GM18519 (cell line): ENCODE results near the gene FKBP1B.
"Not testable (repeated sequence)": the region's sequence is repeated elsewhere in the genome, so short reads cannot be mapped to it uniquely, and the experiment has no call there.

Experiments
- ATAC-seq: cut with Tn5 transposase; IDR thresholded peaks from one replicate; pipeline ENCODE4 v1.9.1; 2021; ENCODE audit warnings: mild to moderate bottlenecking, moderate library complexity; ENCODE audit not compliant: unreplicated experiment, low FRiP score

FKBP1B gene

DNA sequence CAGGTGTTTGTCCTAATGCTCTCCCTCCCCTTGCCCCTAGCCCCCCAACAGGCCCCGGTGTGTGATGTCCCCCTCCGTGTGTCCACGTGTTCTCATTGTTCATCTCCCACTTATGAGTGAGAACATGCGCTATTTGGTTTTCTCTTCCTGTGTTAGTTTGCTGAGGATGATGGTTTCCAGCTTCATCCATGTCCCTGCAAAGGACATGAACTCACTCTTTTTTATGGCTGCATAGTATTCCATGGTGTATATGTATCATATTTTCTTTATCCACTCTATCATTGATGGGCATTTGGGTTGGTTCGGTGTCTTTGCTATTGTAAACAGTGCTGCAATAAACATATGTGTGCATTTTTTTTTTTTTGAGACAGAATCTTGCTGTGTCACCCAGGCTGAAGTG, 43.7 kb downstream of the FKBP1B start:
- not testable (repeated sequence) for ATAC-seq

DNA sequence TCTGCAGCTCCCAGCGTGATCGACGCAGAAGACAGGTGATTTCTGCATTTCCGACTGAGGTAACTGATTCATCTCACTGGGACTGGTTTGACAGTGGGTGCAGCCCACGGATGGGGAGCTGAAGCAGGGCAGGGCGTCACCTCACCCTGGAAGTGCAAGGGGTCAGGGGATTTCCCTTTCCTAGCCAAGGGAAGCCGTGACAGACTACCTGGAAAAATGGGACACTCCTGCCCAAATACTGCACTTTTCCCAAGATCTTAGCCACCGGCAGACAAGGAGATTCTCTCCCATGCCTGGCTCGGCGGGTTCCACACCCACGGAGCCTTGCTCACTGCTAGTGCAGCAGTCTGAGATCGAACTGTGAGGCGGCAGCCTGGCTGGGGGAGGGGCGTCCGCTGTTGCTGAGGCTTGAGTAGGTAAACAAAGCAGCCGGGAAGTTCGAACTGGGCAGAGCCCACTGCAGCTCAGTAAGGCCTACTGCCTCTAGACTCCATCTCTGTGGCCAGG, 45.7 kb downstream of the FKBP1B start:
- not testable (repeated sequence) for ATAC-seq

DNA sequence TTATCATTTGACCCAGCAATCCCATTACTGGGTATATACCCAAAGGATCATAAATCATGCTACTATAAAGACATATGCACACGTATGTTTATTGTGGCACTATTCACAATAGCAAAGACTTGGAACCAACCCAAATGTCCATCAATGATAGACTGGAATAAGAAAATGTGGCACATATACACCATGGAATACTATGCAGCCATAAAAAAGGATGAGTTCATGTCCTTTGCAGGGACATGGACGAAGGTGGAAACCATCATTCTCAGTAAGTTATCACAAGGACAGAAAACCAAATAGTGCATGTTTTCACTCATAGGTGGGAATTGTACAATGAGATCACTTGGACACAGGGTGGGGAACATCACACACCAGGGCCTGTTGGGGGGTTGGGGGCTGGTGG, 51.2 kb downstream of the FKBP1B start:
- ATAC-seq = not testable (repeated sequence)

DNA sequence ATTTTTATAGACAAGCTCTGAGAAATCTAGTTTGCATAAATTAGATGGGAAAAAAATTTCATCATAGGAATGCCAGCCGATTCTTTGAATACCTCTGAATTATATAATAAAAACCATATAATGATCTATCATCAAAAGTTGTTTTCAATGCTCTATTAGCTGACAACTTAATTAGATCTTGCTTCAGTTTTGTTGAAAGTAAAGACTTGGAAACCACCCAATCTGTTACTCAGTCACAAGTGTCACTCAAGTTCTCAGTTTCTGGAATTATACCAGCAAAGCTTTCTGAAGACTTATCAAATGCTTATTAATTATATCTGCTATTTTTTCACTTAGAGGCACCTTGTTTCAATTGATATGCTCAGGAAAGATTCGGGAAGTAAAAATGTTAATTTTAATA, 52.5 kb downstream of the FKBP1B start:
- no peak for ATAC-seq

DNA sequence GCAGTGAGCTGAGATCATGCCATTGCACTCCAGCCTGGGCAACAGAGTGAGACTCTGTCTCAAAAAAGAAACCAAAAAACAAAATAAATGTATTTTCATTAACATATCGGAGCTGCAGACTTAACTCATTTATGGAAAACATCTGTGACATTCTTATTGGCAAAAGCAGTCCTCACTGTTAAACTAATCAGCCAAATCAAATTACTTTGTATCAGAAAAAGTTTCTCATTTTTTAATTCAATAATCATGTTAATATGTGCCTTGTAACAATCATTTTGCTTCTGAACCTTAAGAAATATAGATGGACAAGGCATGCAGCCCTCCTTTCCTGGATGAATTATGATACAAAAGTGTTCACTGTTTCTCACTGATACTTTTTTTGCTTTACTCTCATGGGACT, 53.1 kb downstream of the FKBP1B start:
- ATAC-seq = no peak

DNA sequence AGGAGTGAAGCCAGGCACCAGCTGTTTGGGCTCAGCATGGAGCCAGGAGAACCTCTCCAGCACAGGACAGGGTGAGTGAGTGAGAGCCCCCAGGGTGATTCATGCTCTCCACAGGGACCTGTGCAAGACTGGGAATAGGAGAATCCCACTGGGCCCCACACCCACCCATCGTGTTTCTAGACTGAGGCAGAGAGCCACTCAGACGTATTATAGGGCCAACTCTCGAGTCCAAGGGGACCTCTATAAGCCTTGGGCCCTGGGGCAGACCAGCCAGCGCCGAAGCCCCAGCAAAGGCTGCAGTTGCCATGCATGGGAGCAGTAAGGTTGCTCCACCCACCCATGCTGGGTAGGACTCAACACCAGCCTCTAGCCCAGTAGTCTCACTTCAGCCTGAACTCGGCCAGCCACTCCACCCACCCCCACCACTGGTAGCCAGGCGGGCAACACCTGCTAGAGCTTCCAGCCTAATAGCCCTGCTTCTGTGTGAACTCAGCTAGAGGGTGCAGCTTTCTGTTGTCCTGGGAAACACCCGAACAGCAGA, 54.6 kb downstream of the FKBP1B start:
- ATAC-seq = no peak

DNA sequence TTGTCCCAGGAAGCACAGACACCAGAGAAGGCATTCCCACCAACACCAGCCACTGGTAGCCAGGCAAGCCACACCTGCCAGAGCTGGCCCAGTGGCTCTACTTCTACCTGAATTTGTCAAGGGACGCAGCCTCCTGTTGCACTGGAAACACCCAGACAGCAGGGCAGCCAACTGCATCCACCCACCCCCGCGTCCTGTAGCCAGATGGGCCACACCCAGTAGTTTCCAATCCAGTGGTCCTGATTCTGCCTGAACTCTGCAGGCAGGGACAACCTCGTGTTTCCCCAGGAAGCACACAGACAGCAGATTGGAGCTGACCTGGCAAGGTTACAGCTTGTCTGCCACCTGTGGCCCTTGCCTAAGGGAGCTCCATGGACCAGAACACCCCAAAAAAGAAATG, 55.4 kb downstream of the FKBP1B start:
- ATAC-seq = no peak

DNA sequence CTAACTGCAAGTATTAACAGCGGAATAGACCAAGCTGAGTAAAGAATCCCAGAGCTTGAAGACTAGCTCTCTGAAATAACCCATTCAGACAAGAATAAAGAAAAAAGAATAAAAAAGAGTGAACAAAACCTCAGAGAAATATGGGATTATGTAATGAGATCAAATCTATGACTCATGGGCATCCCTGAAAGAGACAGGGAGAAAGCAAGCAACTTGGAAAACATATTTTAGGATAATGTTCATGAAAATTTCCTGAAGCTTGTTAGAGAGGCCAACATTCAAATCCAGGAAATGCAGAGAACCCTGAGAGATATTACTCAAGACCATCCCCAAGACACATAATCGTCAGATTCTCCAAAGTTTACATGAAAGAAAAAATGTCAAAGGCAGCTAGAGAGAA, 56.3 kb downstream of the FKBP1B start:
- ATAC-seq = no peak

DNA sequence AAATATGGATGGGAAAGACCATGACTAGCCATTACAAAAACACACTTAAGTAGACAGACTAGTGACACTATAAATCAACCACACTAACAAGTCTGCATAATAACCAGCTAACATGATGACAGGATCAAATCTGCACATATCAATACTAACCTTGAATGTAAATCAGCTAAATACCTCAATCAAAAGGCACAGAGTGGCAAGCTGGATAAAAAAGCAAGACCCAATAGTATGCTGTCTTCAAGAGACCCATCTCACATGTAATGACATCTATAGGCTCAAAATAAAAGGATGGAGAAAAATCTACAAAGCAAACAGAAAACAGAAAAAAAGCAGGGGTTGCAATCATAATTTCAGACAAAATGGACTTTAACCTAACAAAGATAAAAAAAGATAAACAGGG, 57.2 kb downstream of the FKBP1B start:
- no peak for ATAC-seq

DNA sequence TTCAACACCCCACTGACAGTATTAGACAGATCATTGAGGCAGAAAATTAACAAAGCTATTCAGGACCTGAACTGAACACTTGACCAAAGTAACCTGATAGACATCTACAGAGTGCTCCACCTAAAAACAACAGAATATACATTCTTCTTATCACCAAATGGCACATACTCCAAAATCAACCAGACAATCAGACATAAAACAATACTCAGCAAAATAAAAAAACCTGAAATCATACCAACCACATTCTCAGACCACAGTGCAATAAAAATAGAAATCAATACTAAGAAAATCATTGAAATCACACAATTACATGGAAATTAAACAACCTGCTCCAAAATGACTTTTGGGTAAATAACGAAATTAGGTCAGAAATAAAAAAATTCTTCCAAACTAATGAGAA, 57.8 kb downstream of the FKBP1B start:
- no peak for ATAC-seq

DNA sequence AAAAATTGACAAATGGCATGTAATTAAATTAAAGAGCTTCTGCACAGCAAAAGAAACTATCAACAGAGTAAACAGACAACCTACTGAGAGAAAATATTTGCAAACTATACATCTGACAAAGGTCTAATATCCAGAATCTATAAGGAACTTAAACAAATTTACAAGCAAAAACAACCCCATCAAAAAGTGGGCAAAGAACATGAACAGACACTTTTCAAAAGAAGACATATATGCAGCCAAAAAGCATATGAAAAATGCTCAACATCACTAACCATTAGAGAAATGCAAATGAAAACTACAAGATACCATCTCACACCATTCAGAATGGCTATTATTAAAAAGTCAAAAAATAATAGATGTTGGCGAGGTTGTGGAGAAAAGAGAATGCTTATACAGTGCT, 59.9 kb downstream of the FKBP1B start:
- not testable (repeated sequence) for ATAC-seq

DNA sequence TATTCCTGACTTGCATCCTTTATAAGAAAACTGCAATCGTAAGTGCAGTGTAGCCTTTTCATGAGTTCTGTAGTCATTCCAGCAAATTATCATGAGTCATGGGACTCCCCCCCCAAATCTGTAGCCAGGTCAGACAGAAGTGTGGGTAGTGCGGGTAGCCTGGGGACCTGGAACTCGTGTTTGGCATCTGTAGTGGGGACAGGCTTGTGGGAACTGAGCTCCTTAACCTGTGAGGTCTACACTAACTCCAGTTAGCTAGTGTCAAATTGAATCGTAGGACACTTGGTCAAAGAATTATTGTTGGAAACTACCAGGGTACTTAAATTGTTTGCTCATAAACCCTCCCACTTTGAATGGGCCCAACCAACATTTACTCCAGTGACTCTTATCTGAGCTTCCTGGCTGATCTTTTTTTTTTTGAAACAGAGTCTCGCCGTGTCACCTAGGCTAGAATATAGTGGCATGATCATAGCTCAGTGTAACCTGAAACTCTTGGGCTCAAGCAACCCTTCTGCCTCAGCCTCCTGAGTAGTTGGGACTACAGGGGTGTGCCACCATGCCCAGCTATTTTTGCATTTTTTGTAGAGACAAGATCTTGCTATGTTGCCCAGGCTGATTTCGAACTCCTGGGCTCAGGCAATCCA, 61.2 kb downstream of the FKBP1B start:
- ATAC-seq = no peak

DNA sequence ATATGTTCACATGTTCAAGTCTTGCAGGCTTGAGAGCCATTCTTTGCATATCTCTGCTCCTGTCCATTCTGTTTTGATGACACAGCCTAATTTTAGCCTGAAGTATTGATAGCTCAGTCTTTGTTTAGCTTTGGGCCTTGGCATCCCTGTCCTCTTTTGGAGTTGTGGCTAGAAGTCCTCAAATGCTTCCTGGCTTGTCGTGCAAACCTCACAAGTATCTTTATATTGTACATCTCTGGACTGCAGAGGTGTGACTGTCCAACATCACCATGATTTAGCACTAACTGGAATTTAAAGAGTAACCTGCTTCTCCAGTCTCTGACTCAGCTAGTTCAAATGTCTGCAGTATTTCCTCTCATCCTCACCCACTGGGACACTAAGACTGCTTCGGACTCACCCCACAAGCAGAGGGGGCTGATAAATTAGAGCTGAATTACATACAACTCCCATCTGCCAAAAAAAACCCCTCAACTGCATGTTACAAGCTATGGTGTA, 61.9 kb downstream of the FKBP1B start:
- ATAC-seq = no peak
